ENCODE results near the gene CREBRF.

- TF ChIP-seq CTCF (IDR thresholded peaks at IDR 0.05) (no peak), POLR2A (IDR thresholded peaks at IDR 0.05) (no peak), EP300 (IDR thresholded peaks at IDR 0.05; ENCODE audit: low read depth) (no peak)
Observed at GRCh38 chr5:173015598-173016455, 40.3 kb upstream of the CREBRF start.
